GM21390 (cell line): Measurements from ENCODE around the gene CCDC88A.
A peak's percentile ranks its signal among the peaks of the same experiment; 100 is the strongest.

Source experiments
- ATAC-seq: cut with Tn5 transposase; IDR thresholded peaks from one replicate; pipeline ENCODE4 v1.9.1; 2021; ENCODE audit not compliant: unreplicated experiment

The CCDC88A gene

DNA sequence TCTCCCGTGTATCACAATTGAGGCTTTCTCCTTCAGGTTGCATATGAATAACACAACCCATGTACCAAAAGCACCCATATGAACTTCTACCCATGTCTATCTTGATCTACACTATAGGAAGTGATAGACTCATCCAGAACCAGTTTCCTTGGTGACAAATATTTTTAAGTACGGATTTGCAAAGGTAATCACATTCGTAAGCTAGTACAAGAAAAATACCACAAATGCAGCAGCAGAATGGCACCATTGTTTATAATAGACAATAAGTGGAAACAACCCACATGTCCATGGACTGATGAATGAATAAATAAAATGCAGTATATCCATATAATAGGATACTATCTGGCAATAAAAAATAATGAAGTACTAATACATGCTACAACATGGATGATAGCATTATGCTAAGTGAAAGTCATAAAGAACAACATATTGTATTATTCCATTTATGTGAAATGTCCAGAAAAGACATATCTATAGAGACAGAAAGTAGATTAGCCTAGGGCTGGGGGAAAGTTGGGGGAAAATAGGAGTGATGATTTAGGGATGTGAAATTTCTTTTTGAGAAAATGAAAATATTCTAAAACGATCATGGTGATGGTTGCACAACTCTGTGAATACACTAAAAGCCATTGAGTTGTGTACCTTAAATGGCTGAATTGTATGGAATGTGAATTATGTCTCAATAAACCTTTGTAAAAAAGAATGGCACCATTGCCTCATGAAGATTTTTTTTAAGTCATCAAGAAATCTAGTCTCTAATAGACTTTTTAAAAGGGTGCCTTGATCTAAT lies 3.4 kb upstream of the CCDC88A start:
- no peak for ATAC-seq

DNA sequence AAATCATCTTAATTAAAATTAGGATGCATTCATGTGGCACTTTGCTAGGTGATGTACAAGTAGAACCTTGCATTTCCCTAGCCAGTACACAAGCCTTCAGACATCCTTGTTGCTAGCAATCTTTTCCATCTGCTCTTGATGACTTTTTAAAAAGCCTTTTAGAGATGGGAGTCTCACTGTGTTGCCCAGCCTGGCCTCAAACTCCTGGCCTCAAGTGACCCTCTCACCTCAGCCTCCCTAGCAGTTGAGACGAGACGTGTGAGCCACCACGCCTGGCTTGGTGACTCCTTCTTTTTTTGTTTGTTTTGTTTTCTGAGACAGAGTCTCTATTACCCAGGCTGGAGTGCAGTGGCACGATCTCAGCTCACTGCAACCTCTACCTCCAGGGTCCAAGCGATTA lies 1.7 kb upstream of the CCDC88A start:
- ATAC-seq: no peak

DNA sequence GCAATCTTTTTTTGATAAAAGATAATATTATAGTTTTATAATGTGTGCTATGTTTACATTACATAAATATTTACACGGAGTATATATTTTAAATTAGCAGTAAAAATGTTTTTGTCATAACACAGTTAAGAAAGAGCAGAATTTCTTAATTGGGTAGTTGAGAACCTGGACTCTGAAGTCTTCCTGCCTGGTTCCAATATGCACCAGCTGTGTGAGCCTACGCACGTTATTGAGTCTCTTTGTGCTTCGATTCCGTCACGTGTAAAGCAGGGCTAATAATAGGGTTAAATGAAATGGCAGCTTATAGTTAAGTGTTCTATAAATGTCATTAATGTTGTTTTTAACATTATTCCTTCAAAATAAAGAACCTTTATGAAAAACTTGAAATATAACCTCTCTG lies 1.2 kb upstream of the CCDC88A start:
- no peak for ATAC-seq

DNA sequence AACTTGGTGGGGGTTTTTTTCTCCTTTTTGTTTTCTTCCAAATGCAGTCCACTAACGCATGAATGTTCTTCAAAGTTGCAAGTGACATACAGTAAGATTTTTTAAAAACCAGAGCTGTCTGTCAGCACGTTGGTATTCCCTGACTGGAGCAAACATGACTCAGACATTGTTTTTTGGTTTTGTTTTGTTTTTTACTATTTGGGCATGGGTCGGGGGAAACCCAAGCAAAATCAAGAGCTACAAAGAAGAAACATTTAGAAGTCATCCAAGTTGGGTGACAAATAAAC lies 726 bp upstream of the CCDC88A start:
- no peak for ATAC-seq

DNA sequence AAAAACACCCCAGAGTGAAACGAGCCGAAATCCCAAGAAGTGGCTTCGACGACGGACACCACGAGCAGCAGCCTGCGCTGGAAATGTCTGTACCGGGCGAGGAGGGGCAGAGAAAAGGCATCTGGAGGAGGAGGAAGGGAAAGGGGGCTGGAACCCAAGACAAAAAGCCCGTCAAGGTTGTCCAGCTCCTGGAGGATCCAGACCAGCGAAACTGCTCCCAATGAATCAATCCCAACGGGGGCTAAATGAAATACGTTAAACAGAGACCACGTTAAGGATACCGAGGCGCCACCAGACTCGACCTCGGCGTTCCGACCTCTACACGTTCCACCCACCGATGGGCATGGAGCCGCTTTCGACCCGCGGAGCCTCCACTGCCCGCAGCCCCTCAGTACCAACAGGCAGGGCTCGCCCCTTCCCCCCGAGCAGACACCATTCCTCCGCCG lies 400 bp downstream of the CCDC88A start:
- ATAC-seq: no peak

GRCh38 chr2:55418512-55419232 lies 984 bp downstream of the CCDC88A start:
- ATAC-seq: no peak

- no peak for ATAC-seq
Observed at GRCh38 chr2:55418072-55418471, 1.6 kb downstream of the CCDC88A start.

- no peak for ATAC-seq
Observed at GRCh38 chr2:55416786-55417568, 2.7 kb downstream of the CCDC88A start.

DNA sequence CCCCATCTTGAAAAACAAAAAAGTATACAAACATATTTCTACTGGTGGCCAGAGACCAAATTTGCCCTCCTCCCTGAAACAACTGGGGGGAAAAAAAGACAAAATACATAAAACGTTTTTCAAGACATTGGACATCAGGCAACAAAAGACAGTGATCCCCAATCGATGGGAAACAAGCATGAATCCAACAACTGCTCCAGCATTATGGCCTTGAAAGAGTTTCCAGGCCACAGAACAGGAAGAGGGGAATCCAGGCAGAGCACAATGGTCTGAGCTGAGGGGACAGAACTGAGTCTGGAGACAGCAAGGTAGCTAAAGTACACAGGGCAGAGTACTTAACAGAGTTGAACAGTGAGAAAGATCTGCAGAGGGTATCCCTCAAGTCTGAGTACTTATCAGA lies 4.4 kb downstream of the CCDC88A start:
- ATAC-seq: no peak

- no peak for ATAC-seq
Observed at GRCh38 chr2:55408918-55409868, 10.5 kb downstream of the CCDC88A start.

GRCh38 chr2:55408098-55408882 lies 11.4 kb downstream of the CCDC88A start:
- ATAC-seq: no peak

- ATAC-seq: no peak
Observed at GRCh38 chr2:55405116-55405515, 14.5 kb downstream of the CCDC88A start.

DNA sequence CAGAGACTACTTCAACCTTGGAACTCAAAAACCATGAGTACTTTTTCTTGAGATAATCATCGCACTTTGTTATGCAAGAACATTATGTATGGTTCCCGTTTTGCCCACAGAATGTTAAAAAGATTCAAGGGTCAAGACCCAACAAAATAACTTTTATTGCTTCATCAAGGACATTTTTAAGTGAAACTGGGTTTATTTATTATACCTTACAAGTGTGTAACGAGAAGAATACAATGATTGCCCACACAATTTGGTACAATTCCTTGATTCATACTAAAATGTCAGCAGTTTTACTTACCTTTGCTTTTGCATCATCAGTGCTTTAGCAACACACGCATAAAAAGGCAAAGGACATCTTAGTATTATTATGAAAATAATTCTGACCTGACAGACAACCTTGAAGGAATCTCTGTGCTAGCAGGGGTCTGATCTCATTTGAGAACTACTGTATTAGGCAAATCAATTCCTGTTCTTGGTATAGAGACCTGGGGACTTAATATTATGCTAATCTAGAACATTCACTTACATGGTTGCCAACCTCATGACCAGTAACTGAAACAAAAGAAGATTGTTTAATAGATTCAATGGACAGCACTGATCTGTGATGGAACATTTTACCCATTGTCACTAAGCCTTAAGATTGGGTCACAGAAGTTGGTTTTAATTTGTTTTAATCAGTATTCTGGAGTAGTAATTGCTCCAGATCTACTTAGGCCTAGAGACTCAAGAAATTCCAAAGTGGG lies 16.2 kb downstream of the CCDC88A start:
- no peak for ATAC-seq

DNA sequence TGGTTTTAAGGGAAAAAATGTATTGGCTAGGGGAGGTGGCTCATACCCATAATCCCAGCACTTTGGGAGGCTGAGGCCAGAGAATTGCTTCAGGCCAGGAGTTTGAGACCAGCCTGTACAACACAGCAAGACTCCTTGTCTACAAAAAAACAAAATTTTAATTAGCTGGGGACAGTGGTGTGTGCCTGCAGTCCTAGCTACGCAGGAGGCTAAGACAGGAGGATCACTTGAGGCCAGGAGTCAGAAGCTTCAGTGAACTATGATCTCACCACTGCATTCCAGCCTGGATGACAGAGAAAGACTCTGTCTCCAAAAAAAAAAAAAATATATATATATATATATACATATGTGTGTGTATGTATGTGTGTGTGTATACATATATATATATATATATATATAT lies 18.5 kb downstream of the CCDC88A start:
- no peak for ATAC-seq

- no peak for ATAC-seq
Observed at GRCh38 chr2:55400332-55400731, 19.3 kb downstream of the CCDC88A start.

GRCh38 chr2:55399815-55400214 lies 19.8 kb downstream of the CCDC88A start:
- no peak for ATAC-seq

DNA sequence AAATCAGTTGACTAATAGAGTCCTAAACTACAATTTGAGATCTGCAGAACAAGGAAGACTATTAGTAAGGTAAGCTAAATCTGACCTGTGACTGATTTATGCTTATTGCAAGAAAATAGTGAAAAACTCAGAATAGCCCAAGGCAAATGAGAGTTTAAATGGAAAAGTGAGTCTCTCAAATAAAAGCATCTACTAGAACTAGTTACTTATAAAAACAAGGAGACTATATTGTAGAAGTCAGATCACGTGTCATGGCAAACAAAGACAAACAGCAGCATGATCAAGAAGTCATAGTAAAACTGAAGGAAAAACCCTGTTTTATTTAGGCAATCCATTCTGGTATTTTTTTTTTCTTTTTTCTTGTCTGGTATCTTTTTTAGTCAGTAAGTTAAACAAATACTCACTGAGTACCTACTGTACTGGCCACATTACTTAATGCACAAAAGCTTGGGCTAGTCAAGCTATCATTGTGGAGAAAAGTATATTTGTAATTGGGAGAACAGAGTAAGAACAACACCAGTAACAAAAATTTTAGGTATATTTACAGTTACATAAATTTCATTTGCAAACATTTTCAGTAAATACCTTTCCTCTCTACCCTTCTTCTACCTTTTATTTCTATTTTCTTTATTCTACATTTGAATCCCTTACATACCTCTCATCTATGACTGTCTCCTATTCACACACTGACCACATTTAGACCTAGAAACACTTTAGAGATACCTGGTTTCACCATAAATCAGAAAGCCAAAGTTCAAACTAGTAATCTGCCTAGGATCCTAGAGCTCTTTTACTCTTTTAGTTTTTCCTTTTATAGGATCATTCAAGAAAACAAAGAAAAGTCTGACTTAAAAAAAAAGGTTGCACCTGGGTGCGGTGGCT lies 23.7 kb downstream of the CCDC88A start:
- peak; percentile 49 for ATAC-seq

DNA sequence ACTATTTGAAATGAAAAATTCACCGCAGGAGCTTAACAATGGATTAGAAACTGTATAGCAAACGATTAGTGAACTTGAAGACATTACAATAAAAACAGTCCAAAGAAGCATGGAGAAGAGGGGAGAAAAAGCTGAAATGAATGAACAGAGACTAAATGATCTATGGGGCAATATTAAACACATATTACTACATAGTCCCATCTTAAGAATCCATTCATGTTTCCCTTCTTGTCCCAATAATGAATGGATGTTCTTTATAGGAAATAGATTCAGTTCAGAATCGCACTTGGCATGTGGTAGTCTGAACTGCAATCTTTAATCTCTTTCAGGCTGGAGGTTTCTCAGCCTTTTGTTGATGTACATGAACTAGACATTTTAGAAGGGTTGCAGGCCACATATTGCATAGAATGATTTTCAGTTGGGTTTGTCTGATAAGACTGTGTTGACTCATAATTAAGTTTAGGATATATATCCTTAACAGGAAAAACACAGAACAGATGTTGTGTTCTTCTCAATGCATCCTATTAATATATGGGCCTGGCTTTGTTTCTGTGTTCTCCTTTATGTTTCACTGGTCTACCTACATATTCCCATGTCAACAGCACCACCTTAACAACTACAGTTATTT lies 27.9 kb downstream of the CCDC88A start:
- no peak for ATAC-seq
